Regular cardiac myocyte (primary cell): Measurements from ENCODE around the gene POGK. TPM values are rescaled to one million over a fixed set of nuclear protein-coding genes. Genes with fewer than 3 reads are reported as not detected.

Source experiments
- total RNA-seq: library from RNA; depleted of rRNA; stranded (reverse); fragments of >200 nt; gene quantifications from 2 replicates; pipeline ENCODE4 v1.2.3, GENCODE V29; 2014

POGK gene
- total RNA-seq: 20.0 and 24.0 TPM in 2 replicates

GRCh38 chr1:166838766-166839599, at the start of gene POGK:
Gene POGK (plus strand): TSS chr1:166839475. CDS start chr1:166840957, 1,482 bp downstream.

GRCh38 chr1:166875734-166876539, 36.7 kb downstream of the POGK start, which contains the start of gene TADA1:
Gene TADA1 (minus strand): TSS chr1:166876264. CDS start chr1:166876233, 31 bp downstream.

Other genes starting within 250 kb of the POGK start
- 11.8 and 12.5 TPM in 2 replicates for gene TADA1, start 36.8 kb downstream of the POGK start, total RNA-seq
- under 0.01 TPM in 2 replicates for gene ILDR2, start 136.1 kb downstream of the POGK start, total RNA-seq
- not detected in 2 replicates for gene MAEL, start 149.8 kb downstream of the POGK start, total RNA-seq